A549 (cell line): Measurements from ENCODE around the gene CYFIP2. TPM values are rescaled to one million over a fixed set of nuclear protein-coding genes. Genes with fewer than 3 reads are reported as not detected.

Experiments
- ATAC-seq, 2 experiments: fragments of 200-7000 bp in 1 of 2; fragments of >200 bp in 1 of 2; cut with Nextera tagmentation in 1 of 2; cut with Tn5 transposase in 1 of 2; 3 replicates each; pipeline versions ENCODE4 v1.8.0 to v1.9.1; 2018 to 2020; ENCODE audit warnings: mild to moderate bottlenecking in 1 of 2, moderate library complexity in 1 of 2
- CTCF ChIA-PET: fragments of 300-600 bp; sonication (Branson Sonifier 250); formaldehyde crosslinking; extraction: SDS; loops from one replicate; lab custom pipeline; 2021; ENCODE audit warnings: antibody characterized with exemption, inconsistent platforms; lab: Yijun Ruan, JAX
- POLR2A ChIA-PET: fragments of 350-600 bp; formaldehyde crosslinking; extraction: SDS; loops from one replicate; lab custom pipeline; 2021; ENCODE audit warnings: antibody characterized with exemption, inconsistent platforms; lab: Yijun Ruan, JAX
- DNase-seq, 2 experiments: peaks; one replicate each; pipeline versions ENCODE4 v3.0.0 to v3.0.0-alpha.2; 2011 to 2016; ENCODE audit warnings: low read depth in 1 of 2, low spot score in 1 of 2
- FAIRE-seq: peaks from 2 replicates; lab custom pipeline; 2011; peaks lifted over from hg19 to GRCh38; lab: Jason Lieb, UNC
- H3K27ac ChIP-seq, 2 experiments: fragments of >200 bp; sonication (Bioruptor Twin); formaldehyde crosslinking; 3 replicates each; pipeline ENCODE4 v1.5.1; 2016 to 2017
- H3K4me1 ChIP-seq: fragments of >200 bp; sonication (Bioruptor Twin); formaldehyde crosslinking; 3 replicates; pipeline ENCODE4 v1.6.1; 2016
- H3K4me2 ChIP-seq: fragments of >200 bp; sonication (Bioruptor Twin); formaldehyde crosslinking; 3 replicates; pipeline ENCODE4 v1.6.1; 2016
- H3K4me3 ChIP-seq: fragments of >200 bp; sonication (Bioruptor Twin); formaldehyde crosslinking; 3 replicates; pipeline ENCODE4 v1.5.1; 2016
- H3K9me3 ChIP-seq: fragments of >200 bp; sonication (Bioruptor Twin); formaldehyde crosslinking; 3 replicates; pipeline ENCODE4 v1.6.1; 2016
- CBX2 ChIP-seq: fragments of 200-600 bp; sonication (generic); IDR thresholded peaks from 2 replicates; pipeline ENCODE4 v1.6.1; 2016; ENCODE audit warnings: low read depth, mild to moderate bottlenecking, borderline replicate concordance
- ESRRA ChIP-seq: fragments of 150-350 bp; IDR thresholded peaks from 2 replicates; pipeline ENCODE4 v1.6.1; 2014; ENCODE audit warnings: mild to moderate bottlenecking, low read length, borderline replicate concordance
- HOXA7 ChIP-seq: fragments of 250-450 bp; sonication (Bioruptor Pico); IDR thresholded peaks from 2 replicates; pipeline ENCODE4 v1.5.0; 2020; ENCODE audit warnings: mild to moderate bottlenecking, moderate library complexity
- JUN ChIP-seq, 2 experiments: fragments of >200 bp; sonication (Bioruptor Twin); formaldehyde crosslinking; IDR thresholded peaks; 2 replicates in 1 of 2; 3 replicates in 1 of 2; pipeline ENCODE4 v1.6.1; 2016 to 2017
- JUNB ChIP-seq: fragments of >200 bp; sonication (Bioruptor Twin); formaldehyde crosslinking; IDR thresholded peaks from 2 replicates; pipeline ENCODE4 v1.6.1; 2016
- KDM5A ChIP-seq: fragments of 200-600 bp; sonication (generic); IDR thresholded peaks from 2 replicates; pipeline ENCODE4 v1.6.1; 2016; ENCODE audit warnings: antibody characterized with exemption, mild to moderate bottlenecking
- MAFK ChIP-seq: fragments of 450-650 bp; IDR thresholded peaks from 2 replicates; pipeline ENCODE4 v1.6.1; 2014; ENCODE audit not compliant: partially characterized antibody
- NPAS2 ChIP-seq: fragments of 250-450 bp; sonication (Bioruptor Pico); IDR thresholded peaks from 2 replicates; pipeline ENCODE4 v1.8.0; 2022; ENCODE audit warnings: mild to moderate bottlenecking, moderate library complexity, borderline replicate concordance
- NR3C1 ChIP-seq: fragments of >200 bp; sonication (Bioruptor Twin); formaldehyde crosslinking; IDR thresholded peaks from 3 replicates; pipeline ENCODE4 v1.6.1; 2017
- PHF8 ChIP-seq: fragments of 200-600 bp; sonication (generic); IDR thresholded peaks from 2 replicates; pipeline ENCODE4 v1.6.1; 2016; ENCODE audit warnings: low read depth, mild to moderate bottlenecking, antibody characterized with exemption, moderate library complexity, borderline replicate concordance
- RAD21 ChIP-seq, 2 experiments: fragments of >200 bp in 1 of 2; sonication (Bioruptor Twin) in 1 of 2; formaldehyde crosslinking in 1 of 2; IDR thresholded peaks in 1 of 2; conservative IDR thresholded peaks in 1 of 2; 2 replicates in 1 of 2; 3 replicates in 1 of 2; pipeline ENCODE4 v1.6.1; 2012 to 2018; ENCODE audit warnings: inconsistent platforms in 1 of 2
- REST ChIP-seq: fragments of 200-600 bp; sonication (generic); IDR thresholded peaks from 2 replicates; pipeline ENCODE4 v1.6.1; 2016; ENCODE audit warnings: antibody characterized with exemption, mild to moderate bottlenecking, moderate library complexity
- SMC3 ChIP-seq: fragments of >200 bp; sonication (Bioruptor Twin); formaldehyde crosslinking; IDR thresholded peaks from 3 replicates; pipeline ENCODE4 v1.6.1; 2018; ENCODE audit warnings: inconsistent platforms
- SREBF2 ChIP-seq: fragments of 450-650 bp; IDR thresholded peaks from 2 replicates; pipeline ENCODE4 v1.6.1; 2014; ENCODE audit warnings: mild to moderate bottlenecking, moderate library complexity
- TFCP2L1 ChIP-seq: fragments of 250-450 bp; sonication (Bioruptor Pico); IDR thresholded peaks from 2 replicates; pipeline ENCODE4 v1.5.0; 2021; ENCODE audit warnings: mild to moderate bottlenecking
- ZC3H11A ChIP-seq: fragments of 450-650 bp; IDR thresholded peaks from 2 replicates; pipeline ENCODE4 v1.6.1; 2014; ENCODE audit warnings: antibody characterized with exemption, mild to moderate bottlenecking
- ZNF302 ChIP-seq: fragments of 250-450 bp; sonication (Bioruptor Pico); IDR thresholded peaks from 2 replicates; pipeline ENCODE4 v1.9.0; 2021; ENCODE audit warnings: inconsistent platforms, mild to moderate bottlenecking, moderate library complexity
- ZSCAN20 ChIP-seq: fragments of 250-450 bp; sonication (Bioruptor Pico); IDR thresholded peaks from 2 replicates; pipeline ENCODE4 v1.8.0; 2022; ENCODE audit warnings: mild to moderate bottlenecking, moderate library complexity
- WGBS: methylation state at CpG from one replicate; pipeline ENCODE4 v1.1.6; 2017; ENCODE audit errors: missing lambda C conversion rate; 5-methylcytosine and 5-hydroxymethylcytosine counted together
- polyA plus RNA-seq, 4 experiments: library from polyadenylated mRNA; depleted of rRNA in 3 of 4; stranded (reverse); fragments of >200 nt; fragmentation: RNase III in 1 of 4; extraction: RNeasy Plus Mini Kit Qiagen cat#74134 plus additional on column Dnase treatment in 1 of 4; gene quantifications; 2 replicates in 3 of 4; 3 replicates in 1 of 4; pipeline ENCODE4 v1.2.3, GENCODE V29; 2011 to 2017
- TF ChIP-seq, protein P1 (sequence below): IDR thresholded peaks from 2 replicates; pipeline ENCODE4 v1.6.1; 2012
- TF ChIP-seq, protein P2 (sequence below): fragments of >200 bp; sonication (Bioruptor Twin); formaldehyde crosslinking; IDR thresholded peaks from 2 replicates; pipeline ENCODE4 v1.6.1; 2016
- TF ChIP-seq, protein P3 (sequence below): fragments of 250-450 bp; sonication (Bioruptor Pico); IDR thresholded peaks from 2 replicates; pipeline ENCODE4 v1.5.0; 2020; ENCODE audit warnings: low read depth, mild to moderate bottlenecking, moderate library complexity
- TF ChIP-seq, protein P4 (sequence below): fragments of 250-450 bp; sonication (Bioruptor Pico); IDR thresholded peaks from 2 replicates; pipeline ENCODE4 v1.5.0; 2021; ENCODE audit warnings: mild to moderate bottlenecking, moderate library complexity, borderline replicate concordance
- TF ChIP-seq, protein P5 (sequence below): IDR thresholded peaks from 2 replicates; pipeline ENCODE4 v1.6.1; 2012; ENCODE audit warnings: low read depth, borderline replicate concordance
- TF ChIP-seq, protein P6 (sequence below): fragments of >200 bp; sonication (Bioruptor Twin); formaldehyde crosslinking; IDR thresholded peaks from 3 replicates; pipeline ENCODE4 v1.6.1; 2016

Gene CYFIP2
- polyA plus RNA-seq, 2 of the 4 experiments (the other 2 are of a cell fraction): 9.0 to 18.6 TPM

- Histone ChIP-seq H3K4me1 (no peaks in the 10 kb centered on the region), H3K27ac (no peak overlapping the region), H3K4me2 (no peak overlapping the region), H3K9me3 (no peaks in the 10 kb centered on the region)
- no peak for DNase-seq
- ATAC-seq: no peak
- POLR2A ChIA-PET: no interaction called here
- no peak for FAIRE-seq
- 89% methylated on average over 1 of the region's 1 CpG for WGBS
- no peak for TF ChIP-seq PHF8
- TF ChIP-seq, protein P1, sequence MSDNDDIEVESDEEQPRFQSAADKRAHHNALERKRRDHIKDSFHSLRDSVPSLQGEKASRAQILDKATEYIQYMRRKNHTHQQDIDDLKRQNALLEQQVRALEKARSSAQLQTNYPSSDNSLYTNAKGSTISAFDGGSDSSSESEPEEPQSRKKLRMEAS: no peak
- no peak for TF ChIP-seq ZNF302 (CRISPR knock-in tag)
- TF ChIP-seq, protein P2, sequence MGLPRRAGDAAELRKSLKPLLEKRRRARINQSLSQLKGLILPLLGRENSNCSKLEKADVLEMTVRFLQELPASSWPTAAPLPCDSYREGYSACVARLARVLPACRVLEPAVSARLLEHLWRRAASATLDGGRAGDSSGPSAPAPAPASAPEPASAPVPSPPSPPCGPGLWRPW: no peak
- TF ChIP-seq, protein P3, sequence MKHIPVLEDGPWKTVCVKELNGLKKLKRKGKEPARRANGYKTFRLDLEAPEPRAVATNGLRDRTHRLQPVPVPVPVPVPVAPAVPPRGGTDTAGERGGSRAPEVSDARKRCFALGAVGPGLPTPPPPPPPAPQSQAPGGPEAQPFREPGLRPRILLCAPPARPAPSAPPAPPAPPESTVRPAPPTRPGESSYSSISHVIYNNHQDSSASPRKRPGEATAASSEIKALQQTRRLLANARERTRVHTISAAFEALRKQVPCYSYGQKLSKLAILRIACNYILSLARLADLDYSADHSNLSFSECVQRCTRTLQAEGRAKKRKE: no peak
- TF ChIP-seq ZC3H11A: no peak
- TF ChIP-seq RAD21 (conservative IDR thresholded peaks at IDR 0.05 in 1 of 2, IDR thresholded peaks at IDR 0.05 in 1 of 2): no peak
- no peak for TF ChIP-seq HOXA7 (CRISPR knock-in tag)
- no peak for TF ChIP-seq TFCP2L1
- no peak for TF ChIP-seq NR3C1
- no peak for TF ChIP-seq CBX2
- TF ChIP-seq KDM5A: no peak
- TF ChIP-seq ZSCAN20 (CRISPR knock-in tag): no peak
- no peak for TF ChIP-seq JUN (IDR thresholded peaks at IDR 0.05)
- TF ChIP-seq, all 56 proteins: peak for 0
- no peak overlapping the region for H3K4me3 ChIP-seq
- CTCF ChIA-PET: interaction anchor here (0.9 to 1.7 kb wide), 6 partner anchors 9 to 392 kb away, joined by 3 to 7 read pairs (median 5); partner anchors contain the start of gene LSM11
These were observed 85.8 kb downstream of the CYFIP2 start for GRCh38 chr5:157351802-157352092.

- POLR2A ChIA-PET: no interaction called here
- WGBS: 92% methylated on average over 12 of the region's 12 CpGs
- Histone ChIP-seq H3K4me1 (no peaks in the 10 kb centered on the region), H3K4me2 (no peak overlapping the region), H3K9me3 (no peaks in the 10 kb centered on the region), H3K4me3 (no peak overlapping the region), H3K27ac (no peak overlapping the region)
- no peak for FAIRE-seq
- CTCF ChIA-PET: interaction anchor here (0.8 to 5.1 kb wide), 6 partner anchors 10 to 365 kb away, joined by 3 to 43 read pairs (median 4); no protein-coding TSS in a partner anchor
- no peak for ATAC-seq
- no peak for DNase-seq
- TF ChIP-seq TFCP2L1 (no peak), MAFK (no peak), SREBF2 (no peak), SMC3 (no peak), ESRRA (no peak), RAD21 (conservative IDR thresholded peaks at IDR 0.05 in 1 of 2, IDR thresholded peaks at IDR 0.05 in 1 of 2) (no peak), JUNB (no peak), REST (no peak), JUN (IDR thresholded peaks at IDR 0.05) (no peak), NPAS2 (no peak)
- TF ChIP-seq, protein P4, sequence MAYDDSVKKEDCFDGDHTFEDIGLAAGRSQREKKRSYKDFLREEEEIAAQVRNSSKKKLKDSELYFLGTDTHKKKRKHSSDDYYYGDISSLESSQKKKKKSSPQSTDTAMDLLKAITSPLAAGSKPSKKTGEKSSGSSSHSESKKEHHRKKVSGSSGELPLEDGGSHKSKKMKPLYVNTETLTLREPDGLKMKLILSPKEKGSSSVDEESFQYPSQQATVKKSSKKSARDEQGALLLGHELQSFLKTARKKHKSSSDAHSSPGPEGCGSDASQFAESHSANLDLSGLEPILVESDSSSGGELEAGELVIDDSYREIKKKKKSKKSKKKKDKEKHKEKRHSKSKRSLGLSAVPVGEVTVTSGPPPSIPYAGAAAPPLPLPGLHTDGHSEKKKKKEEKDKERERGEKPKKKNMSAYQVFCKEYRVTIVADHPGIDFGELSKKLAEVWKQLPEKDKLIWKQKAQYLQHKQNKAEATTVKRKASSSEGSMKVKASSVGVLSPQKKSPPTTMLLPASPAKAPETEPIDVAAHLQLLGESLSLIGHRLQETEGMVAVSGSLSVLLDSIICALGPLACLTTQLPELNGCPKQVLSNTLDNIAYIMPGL (CRISPR knock-in tag): no peak
- TF ChIP-seq, protein P5, sequence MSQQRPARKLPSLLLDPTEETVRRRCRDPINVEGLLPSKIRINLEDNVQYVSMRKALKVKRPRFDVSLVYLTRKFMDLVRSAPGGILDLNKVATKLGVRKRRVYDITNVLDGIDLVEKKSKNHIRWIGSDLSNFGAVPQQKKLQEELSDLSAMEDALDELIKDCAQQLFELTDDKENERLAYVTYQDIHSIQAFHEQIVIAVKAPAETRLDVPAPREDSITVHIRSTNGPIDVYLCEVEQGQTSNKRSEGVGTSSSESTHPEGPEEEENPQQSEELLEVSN: no peak
- TF ChIP-seq, protein P6, sequence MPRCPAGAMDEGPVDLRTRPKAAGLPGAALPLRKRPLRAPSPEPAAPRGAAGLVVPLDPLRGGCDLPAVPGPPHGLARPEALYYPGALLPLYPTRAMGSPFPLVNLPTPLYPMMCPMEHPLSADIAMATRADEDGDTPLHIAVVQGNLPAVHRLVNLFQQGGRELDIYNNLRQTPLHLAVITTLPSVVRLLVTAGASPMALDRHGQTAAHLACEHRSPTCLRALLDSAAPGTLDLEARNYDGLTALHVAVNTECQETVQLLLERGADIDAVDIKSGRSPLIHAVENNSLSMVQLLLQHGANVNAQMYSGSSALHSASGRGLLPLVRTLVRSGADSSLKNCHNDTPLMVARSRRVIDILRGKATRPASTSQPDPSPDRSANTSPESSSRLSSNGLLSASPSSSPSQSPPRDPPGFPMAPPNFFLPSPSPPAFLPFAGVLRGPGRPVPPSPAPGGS: no peak
These were observed 86.9 kb downstream of the CYFIP2 start for GRCh38 chr5:157352756-157353340.
